ENCODE measurements around the gene KIF4A. TPM values are rescaled to one million over a fixed set of nuclear protein-coding genes. Genes with fewer than 3 reads are reported as not detected.

KIF4A gene
- total and polyA plus RNA-seq, 9 of the 15 experiments (the other 6 are each of a cell fraction or from before 2014, with no cell fraction given), result 13.0 to 42.7 (median 35.9) TPM

DNA sequence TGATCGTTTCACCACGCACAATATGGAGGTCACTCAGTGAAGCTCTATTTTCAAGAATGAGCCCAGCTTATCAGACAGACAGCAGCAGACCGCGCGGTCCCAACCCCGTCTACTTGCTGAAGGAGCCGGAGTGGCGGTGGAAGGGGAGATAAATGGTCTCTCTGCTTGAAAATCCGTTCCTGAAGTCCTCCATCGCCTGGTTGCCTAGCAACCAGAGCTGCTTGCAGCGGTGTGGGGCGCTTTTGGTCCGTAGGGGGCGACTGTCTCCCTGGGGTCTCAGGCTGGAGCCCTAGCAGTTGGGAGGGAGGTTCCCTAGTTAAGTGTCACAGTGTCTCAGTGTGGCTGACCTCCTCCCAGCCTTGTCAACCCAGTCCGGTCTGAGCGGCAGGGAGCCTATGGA is 146.4 kb downstream of the KIF4A start (continued):
- TF ChIP-seq, protein P1, sequence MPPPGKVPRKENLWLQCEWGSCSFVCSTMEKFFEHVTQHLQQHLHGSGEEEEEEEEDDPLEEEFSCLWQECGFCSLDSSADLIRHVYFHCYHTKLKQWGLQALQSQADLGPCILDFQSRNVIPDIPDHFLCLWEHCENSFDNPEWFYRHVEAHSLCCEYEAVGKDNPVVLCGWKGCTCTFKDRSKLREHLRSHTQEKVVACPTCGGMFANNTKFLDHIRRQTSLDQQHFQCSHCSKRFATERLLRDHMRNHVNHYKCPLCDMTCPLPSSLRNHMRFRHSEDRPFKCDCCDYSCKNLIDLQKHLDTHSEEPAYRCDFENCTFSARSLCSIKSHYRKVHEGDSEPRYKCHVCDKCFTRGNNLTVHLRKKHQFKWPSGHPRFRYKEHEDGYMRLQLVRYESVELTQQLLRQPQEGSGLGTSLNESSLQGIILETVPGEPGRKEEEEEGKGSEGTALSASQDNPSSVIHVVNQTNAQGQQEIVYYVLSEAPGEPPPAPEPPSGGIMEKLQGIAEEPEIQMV (tag; conservative IDR thresholded peaks at IDR 0.05; ENCODE audit: low read depth), result no peak
- TF ChIP-seq RCOR1 (IDR thresholded peaks at IDR 0.05; ENCODE audit: borderline replicate concordance in 1 of 2, low read depth in 2 of 2, low read length in 2 of 2) (0 out of 4 replicates have a peak, but pooled peaks of 1 of the 2 experiments have one; percentile 26), RFX1 (IDR thresholded peaks at IDR 0.05) (peak; percentile 96), CCNT2 (IDR thresholded peaks at IDR 0.05; ENCODE audit: borderline replicate concordance, extremely low read depth, insufficient read length, low read depth, low read length) (no peak), ELF4 (CRISPR knock-in tag; IDR thresholded peaks at IDR 0.05) (no peak), TEAD2 (tag; IDR thresholded peaks at IDR 0.05) (no peak), LCOR (CRISPR knock-in tag; IDR thresholded peaks at IDR 0.05) (no peak)
- TF ChIP-seq, protein P2, sequence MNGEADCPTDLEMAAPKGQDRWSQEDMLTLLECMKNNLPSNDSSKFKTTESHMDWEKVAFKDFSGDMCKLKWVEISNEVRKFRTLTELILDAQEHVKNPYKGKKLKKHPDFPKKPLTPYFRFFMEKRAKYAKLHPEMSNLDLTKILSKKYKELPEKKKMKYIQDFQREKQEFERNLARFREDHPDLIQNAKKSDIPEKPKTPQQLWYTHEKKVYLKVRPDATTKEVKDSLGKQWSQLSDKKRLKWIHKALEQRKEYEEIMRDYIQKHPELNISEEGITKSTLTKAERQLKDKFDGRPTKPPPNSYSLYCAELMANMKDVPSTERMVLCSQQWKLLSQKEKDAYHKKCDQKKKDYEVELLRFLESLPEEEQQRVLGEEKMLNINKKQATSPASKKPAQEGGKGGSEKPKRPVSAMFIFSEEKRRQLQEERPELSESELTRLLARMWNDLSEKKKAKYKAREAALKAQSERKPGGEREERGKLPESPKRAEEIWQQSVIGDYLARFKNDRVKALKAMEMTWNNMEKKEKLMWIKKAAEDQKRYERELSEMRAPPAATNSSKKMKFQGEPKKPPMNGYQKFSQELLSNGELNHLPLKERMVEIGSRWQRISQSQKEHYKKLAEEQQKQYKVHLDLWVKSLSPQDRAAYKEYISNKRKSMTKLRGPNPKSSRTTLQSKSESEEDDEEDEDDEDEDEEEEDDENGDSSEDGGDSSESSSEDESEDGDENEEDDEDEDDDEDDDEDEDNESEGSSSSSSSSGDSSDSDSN (IDR thresholded peaks at IDR 0.05; ENCODE audit: borderline replicate concordance in 1 of 2, low read depth in 2 of 2, low read length in 2 of 2), result no peak

Measured in K562 (cell line).